Umbilical cord (tissue), 2 donors: ENCODE results near the gene PPP4R3B. TPM values are rescaled to one million over a fixed set of nuclear protein-coding genes. Genes with fewer than 3 reads are reported as not detected.

ENCODE experiments used
- DNase-seq: peaks from one replicate; pipeline ENCODE4 v3.0.0-alpha.2; 2015; ENCODE audit warnings: low spot score
- total RNA-seq: library from RNA; depleted of rRNA; stranded (reverse); fragments of >200 nt; gene quantifications from one replicate; pipeline ENCODE4 v1.2.3, GENCODE V29; 2014; ENCODE audit warnings: low replicate concordance; ENCODE audit not compliant: insufficient read depth

Gene PPP4R3B
- total RNA-seq, 1 donor from 2014 or later = 75.4 TPM

DNA sequence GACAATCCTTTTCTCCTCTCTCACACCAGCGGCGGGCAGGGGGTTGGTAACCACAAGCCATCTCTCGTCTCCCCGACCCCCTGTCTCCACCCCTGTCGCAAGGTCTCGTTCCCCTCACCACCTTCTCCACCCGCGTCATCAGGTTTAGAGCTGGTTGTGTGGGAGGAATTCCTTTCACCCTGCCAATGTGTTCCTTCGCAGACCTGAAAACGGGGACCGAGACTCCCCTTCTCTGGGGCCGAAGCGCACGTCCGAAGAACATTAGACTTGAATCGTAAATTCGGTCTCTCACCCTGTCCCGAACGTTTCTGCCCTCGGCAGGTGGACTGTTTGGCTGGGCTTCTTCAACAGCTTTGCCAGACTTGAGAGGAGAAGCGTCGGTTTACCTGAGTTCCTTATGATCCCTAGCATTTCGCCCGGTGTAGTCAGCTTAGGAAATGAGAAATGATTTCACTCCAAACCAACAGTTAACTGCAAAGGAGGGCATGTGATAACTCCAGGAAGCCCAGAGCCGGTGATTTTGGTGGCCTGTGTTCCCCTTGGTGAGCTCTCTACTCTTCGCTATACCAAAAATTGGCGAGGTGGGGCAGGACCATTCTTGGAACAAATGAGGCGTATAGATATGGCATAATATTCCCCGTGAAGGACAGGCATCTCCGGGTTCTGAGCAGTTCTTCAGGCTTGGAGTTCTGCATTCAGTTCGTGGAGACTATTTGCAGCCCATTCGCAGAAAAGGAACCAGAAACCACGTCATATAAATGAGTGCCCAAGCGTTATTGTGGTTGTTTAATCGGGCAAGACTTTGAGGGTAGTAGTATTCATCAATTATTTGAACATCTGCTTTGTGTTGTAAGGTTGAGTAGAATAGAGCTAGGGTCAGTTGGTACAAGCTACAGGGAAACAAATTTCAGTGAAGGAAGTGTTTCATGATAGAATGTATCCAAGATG lies 97.2 kb downstream of the PPP4R3B start:
- DNase-seq = no peak

DNA sequence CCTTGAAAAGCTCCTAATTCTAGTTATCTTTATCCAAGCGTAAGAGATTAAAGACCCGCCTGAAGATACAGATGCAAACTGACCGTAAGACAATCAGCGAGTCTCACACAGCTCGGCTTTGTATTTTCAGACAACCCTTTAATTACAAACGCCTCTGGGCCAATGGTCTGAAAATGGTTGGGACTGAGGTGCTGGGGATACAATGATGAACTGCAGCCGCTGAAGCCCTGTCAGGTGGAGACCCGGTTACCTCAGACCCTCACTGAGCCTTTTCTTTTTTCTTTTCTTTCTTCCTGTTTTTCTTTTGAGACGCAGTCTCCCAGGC lies 98.6 kb downstream of the PPP4R3B start:
- DNase-seq = no peak

DNA sequence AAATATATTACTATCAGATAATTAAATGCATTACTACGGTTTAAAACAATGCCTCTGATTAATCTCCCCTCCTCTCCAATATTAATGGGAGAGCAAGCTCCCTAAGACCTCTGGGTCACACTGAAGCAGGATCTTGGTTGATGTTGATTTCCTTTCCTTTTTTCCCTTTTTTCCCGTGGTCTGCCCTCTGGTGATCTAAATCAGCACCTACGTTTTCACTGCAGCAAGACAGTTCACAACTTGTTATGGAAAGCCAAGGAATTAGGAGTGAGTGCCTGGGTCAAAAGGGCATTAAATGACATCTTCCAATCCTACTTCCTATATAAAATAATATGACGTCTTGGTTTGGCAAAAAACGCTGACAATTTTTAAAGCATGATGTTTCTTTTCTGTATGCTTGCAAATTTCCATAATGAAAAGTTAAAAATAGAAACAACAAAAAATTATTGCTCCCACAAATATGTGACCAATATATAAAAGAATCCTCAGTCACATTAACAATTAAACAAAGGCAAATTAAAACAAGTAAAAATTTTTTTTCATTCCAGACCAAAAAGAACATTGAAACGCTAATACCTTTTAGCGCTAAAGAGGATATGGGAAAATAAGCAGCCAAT lies 105.8 kb downstream of the PPP4R3B start:
- peak; percentile 43 for DNase-seq

DNA sequence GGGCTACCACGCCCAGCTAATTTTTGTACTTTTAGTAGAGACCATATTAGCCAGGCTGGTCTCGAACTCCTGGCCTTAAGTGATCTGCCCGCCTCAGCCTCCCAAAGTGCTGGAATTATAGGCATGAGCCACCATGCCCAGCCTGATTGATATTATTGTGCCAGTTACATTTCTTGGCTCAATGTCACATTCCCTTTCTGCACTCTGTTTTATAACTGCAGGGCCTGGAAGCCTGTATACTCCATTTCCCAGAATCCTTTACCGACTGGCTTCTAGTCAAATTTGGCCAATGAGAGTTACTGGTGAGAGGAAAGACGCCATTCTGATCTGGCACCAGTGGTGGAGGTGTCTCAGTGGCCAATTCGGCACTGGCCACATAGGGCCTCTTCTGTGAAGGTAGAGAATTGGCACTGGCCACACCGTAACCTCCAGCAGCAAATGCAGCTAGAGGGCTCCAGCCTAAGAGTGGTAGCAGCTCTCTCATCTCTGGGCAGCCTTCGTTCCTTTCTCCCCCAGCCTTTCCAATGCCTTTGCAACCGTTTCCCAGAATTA lies 114.8 kb downstream of the PPP4R3B start:
- no peak for DNase-seq

DNA sequence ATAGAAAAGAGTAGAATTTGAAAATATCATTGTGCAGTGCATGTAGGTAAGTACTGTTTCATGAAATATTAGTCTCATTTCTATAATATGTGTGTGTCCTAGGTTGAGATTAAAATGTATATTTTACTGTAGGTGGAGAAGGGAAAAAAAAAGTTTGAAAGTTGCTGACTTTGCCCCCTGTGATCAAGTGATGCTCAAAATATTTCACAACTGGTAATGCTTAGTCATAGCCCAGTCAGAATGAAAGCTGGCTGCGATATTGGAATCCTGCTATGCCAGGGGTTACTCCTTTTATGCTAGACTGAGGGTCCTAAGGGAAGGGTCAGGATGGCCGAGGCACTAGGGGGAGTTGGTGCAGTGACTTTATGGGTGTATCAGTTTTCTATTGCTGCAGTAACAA lies 117.4 kb downstream of the PPP4R3B start:
- no peak for DNase-seq

DNA sequence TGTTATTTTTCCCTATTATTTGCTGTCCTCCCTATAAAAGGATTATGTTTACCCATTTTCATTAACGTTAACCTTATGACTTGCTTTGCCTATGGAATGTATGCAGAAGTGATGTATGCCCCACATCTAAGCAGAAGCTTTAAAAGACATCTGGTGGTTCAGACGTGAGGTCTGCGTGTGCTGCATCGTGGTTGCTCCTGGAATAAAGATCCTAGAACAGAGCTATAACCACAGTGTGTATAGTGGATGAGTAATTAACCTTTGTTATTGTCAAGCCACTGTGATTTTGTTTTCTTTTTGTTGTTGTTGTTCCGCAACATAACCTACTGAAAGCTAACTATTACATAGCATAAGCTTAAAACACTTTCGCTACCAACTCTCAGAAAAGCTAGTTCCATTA lies 118.8 kb downstream of the PPP4R3B start:
- no peak for DNase-seq

Other genes starting within 250 kb of the PPP4R3B start
- 94.6 TPM for gene CCDC88A, start 197.8 kb downstream of the PPP4R3B start, total RNA-seq
- gene CFAP36, start 97.9 kb downstream of the PPP4R3B start, total RNA-seq = 34.9 TPM
- 61.9 TPM for gene PNPT1, start 76.2 kb upstream of the PPP4R3B start, total RNA-seq